Astrocyte (in vitro differentiated cells and primary cell): ENCODE results near the gene LRRC23. TPM values are rescaled to one million over a fixed set of nuclear protein-coding genes. Genes with fewer than 3 reads are reported as not detected.

ENCODE experiments used
- DNase-seq: peaks from one replicate; pipeline ENCODE4 v3.0.0-alpha.2; 2010; ENCODE audit warnings: low read depth
- FAIRE-seq: peaks from 2 replicates; lab custom pipeline; 2011; peaks lifted over from hg19 to GRCh38; lab: Jason Lieb, UNC
- H2AFZ ChIP-seq: 2 replicates; pipeline ENCODE4 v1.6.0; 2012; ENCODE audit warnings: low read depth, low read length, inconsistent platforms
- H3K27ac ChIP-seq: 2 replicates; pipeline ENCODE4 v1.5.1; 2011; ENCODE audit warnings: low read depth, low read length, inconsistent platforms
- H3K27me3 ChIP-seq: 2 replicates; pipeline ENCODE4 v1.6.0; 2011; ENCODE audit warnings: low read length, inconsistent platforms; ENCODE audit not compliant: insufficient read depth
- H3K36me3 ChIP-seq: 2 replicates; pipeline ENCODE4 v1.5.1; 2011; ENCODE audit warnings: low read length, inconsistent platforms; ENCODE audit not compliant: insufficient read depth
- H3K4me1 ChIP-seq: 2 replicates; pipeline ENCODE4 v1.5.1; 2011; ENCODE audit warnings: low read length, inconsistent platforms; ENCODE audit not compliant: insufficient read depth
- H3K4me2 ChIP-seq: 2 replicates; pipeline ENCODE4 v1.6.0; 2012; ENCODE audit warnings: low read length, inconsistent platforms
- H3K4me3 ChIP-seq: 2 replicates; pipeline ENCODE4 v1.5.1; 2011; ENCODE audit warnings: low read depth, mild to moderate bottlenecking, low read length, inconsistent platforms; ENCODE audit not compliant: insufficient read depth
- H3K79me2 ChIP-seq: 2 replicates; pipeline ENCODE4 v1.6.0; 2012; ENCODE audit warnings: mild to moderate bottlenecking, low read length, inconsistent platforms; ENCODE audit not compliant: insufficient read depth
- H3K9ac ChIP-seq: 2 replicates; pipeline ENCODE4 v1.6.0; 2012; ENCODE audit warnings: mild to moderate bottlenecking, low read length, inconsistent platforms
- H3K9me3 ChIP-seq: 2 replicates; pipeline ENCODE4 v1.5.1; 2012; ENCODE audit warnings: low read depth, mild to moderate bottlenecking, low read length, inconsistent platforms; ENCODE audit not compliant: insufficient read depth
- H4K20me1 ChIP-seq: 2 replicates; pipeline ENCODE4 v1.6.0; 2012; ENCODE audit warnings: low read length, inconsistent platforms; ENCODE audit not compliant: insufficient read depth
- H3K27ac Mint-ChIP-seq: one replicate; pipeline ENCODE4 v1.8.0; 2021; ENCODE audit warnings: mild to moderate bottlenecking, mixed read lengths; ENCODE audit not compliant: unreplicated experiment
- H3K27me3 Mint-ChIP-seq: one replicate; pipeline ENCODE4 v1.8.0; 2021; ENCODE audit warnings: low read depth, mixed read lengths; ENCODE audit not compliant: unreplicated experiment
- H3K36me3 Mint-ChIP-seq: one replicate; pipeline ENCODE4 v1.8.0; 2021; ENCODE audit warnings: low read depth, mixed read lengths; ENCODE audit not compliant: unreplicated experiment
- H3K4me1 Mint-ChIP-seq: one replicate; pipeline ENCODE4 v1.8.0; 2021; ENCODE audit warnings: low read depth, mixed read lengths; ENCODE audit not compliant: unreplicated experiment
- H3K4me3 Mint-ChIP-seq: one replicate; pipeline ENCODE4 v1.8.0; 2021; ENCODE audit warnings: mild to moderate bottlenecking, moderate library complexity, mixed read lengths; ENCODE audit not compliant: unreplicated experiment
- H3K9me3 Mint-ChIP-seq: one replicate; pipeline ENCODE4 v1.8.0; 2021; ENCODE audit warnings: mild to moderate bottlenecking, mixed read lengths; ENCODE audit not compliant: unreplicated experiment
- EZH2 ChIP-seq: IDR thresholded peaks from 2 replicates; pipeline ENCODE4 v1.6.1; 2012; ENCODE audit warnings: mild to moderate bottlenecking, low read length, inconsistent platforms; ENCODE audit not compliant: insufficient read depth
- total RNA-seq: library from RNA; stranded (reverse); gene quantifications from 2 replicates; pipeline ENCODE4 v1.2.1, GENCODE V29; 2021
- TF ChIP-seq, protein P1 (sequence below): IDR thresholded peaks from 2 replicates; pipeline ENCODE4 v1.5.1; 2011; ENCODE audit warnings: low read depth, mild to moderate bottlenecking, inconsistent platforms, low read length, moderate library complexity; ENCODE audit not compliant: insufficient read depth

LRRC23 gene
- total RNA-seq, 1 donor from 2014 or later, result 5.2 TPM

- H3K36me3 Mint-ChIP-seq, result peaks cover 23% of the 10 kb centered on the region
- FAIRE-seq, result no peak
These were observed 45.8 kb upstream of the LRRC23 start for GRCh38 chr12:6858799-6859198.

GRCh38 chr12:6860116-6860515 is 44.5 kb upstream of the LRRC23 start:
- Histone ChIP-seq H3K4me2 (no peak overlapping the region), H3K9ac (no peak overlapping the region), H3K36me3 (peaks cover 46% of the 10 kb centered on the region), H3K9me3 (no peaks in the 10 kb centered on the region), H3K79me2 (peaks cover 8% of the 10 kb centered on the region), H2AFZ (no peak overlapping the region), H3K4me1 (no peaks in the 10 kb centered on the region), H3K27ac (no peak overlapping the region), H4K20me1 (peaks cover 5% of the 10 kb centered on the region), H3K4me3 (no peak overlapping the region), H3K27me3 (no peaks in the 10 kb centered on the region)
- Mint-ChIP-seq H3K27ac (no peak overlapping the region), H3K27me3 (no peaks in the 10 kb centered on the region), H3K9me3 (no peaks in the 10 kb centered on the region), H3K4me3 (no peak overlapping the region), H3K4me1 (peaks cover 2% of the 10 kb centered on the region), H3K36me3 (peaks cover 32% of the 10 kb centered on the region)
- no peak for TF ChIP-seq EZH2
- TF ChIP-seq, protein P1, sequence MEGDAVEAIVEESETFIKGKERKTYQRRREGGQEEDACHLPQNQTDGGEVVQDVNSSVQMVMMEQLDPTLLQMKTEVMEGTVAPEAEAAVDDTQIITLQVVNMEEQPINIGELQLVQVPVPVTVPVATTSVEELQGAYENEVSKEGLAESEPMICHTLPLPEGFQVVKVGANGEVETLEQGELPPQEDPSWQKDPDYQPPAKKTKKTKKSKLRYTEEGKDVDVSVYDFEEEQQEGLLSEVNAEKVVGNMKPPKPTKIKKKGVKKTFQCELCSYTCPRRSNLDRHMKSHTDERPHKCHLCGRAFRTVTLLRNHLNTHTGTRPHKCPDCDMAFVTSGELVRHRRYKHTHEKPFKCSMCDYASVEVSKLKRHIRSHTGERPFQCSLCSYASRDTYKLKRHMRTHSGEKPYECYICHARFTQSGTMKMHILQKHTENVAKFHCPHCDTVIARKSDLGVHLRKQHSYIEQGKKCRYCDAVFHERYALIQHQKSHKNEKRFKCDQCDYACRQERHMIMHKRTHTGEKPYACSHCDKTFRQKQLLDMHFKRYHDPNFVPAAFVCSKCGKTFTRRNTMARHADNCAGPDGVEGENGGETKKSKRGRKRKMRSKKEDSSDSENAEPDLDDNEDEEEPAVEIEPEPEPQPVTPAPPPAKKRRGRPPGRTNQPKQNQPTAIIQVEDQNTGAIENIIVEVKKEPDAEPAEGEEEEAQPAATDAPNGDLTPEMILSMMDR, result no peak
- DNase-seq, result no peak
- no peak for FAIRE-seq

More at GRCh38 chr12:6858799-6859198, 45.8 kb upstream of the LRRC23 start:
- Mint-ChIP-seq H3K27ac (no peak overlapping the region), H3K27me3 (no peaks in the 10 kb centered on the region), H3K9me3 (no peaks in the 10 kb centered on the region), H3K4me1 (peaks cover 7% of the 10 kb centered on the region), H3K4me3 (no peak overlapping the region)
- TF ChIP-seq EZH2, result no peak
- TF ChIP-seq, protein P1, result no peak
- peaks cover 1% of the 10 kb centered on the region for H3K4me1 ChIP-seq
- H3K4me2 ChIP-seq, result no peak overlapping the region
- peaks cover 42% of the 10 kb centered on the region for H3K36me3 ChIP-seq
- H3K27ac ChIP-seq, result no peak overlapping the region
- H3K27me3 ChIP-seq, result no peaks in the 10 kb centered on the region
- no peak overlapping the region for H3K4me3 ChIP-seq
- peaks cover 11% of the 10 kb centered on the region for H4K20me1 ChIP-seq
- H3K79me2 ChIP-seq, result peaks cover 21% of the 10 kb centered on the region
- no peak for DNase-seq
- H3K9me3 ChIP-seq, result no peaks in the 10 kb centered on the region
- H3K9ac ChIP-seq, result no peak overlapping the region
- H2AFZ ChIP-seq, result no peak overlapping the region

DNA sequence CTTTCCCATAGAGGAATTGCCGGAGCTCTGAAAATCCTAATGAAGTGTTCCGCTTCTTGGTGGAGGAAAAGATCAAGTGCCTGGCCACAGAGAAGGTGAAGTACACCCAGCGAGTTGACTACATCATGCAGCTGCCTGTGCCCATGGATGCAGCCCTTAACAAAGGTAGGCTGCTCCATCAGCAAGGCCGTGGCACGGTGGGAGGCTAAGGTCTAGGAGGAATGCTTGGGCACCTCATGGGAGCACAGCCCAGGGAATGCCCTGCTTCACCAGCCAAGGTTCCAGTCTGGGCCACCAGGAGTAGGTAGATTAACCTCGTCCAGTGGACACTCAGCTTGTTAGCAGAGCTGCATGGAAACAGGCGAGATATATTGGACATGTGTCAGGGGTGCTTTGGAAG is 43.7 kb upstream of the LRRC23 start:
- Histone ChIP-seq H3K27me3 (no peaks in the 10 kb centered on the region), H4K20me1 (no peaks in the 10 kb centered on the region), H3K9ac (no peak overlapping the region), H2AFZ (no peak overlapping the region), H3K79me2 (no peaks in the 10 kb centered on the region), H3K9me3 (no peaks in the 10 kb centered on the region), H3K27ac (no peak overlapping the region), H3K4me3 (no peak overlapping the region), H3K4me2 (no peak overlapping the region), H3K36me3 (peaks cover 45% of the 10 kb centered on the region), H3K4me1 (no peaks in the 10 kb centered on the region)
- peaks cover 35% of the 10 kb centered on the region for H3K36me3 Mint-ChIP-seq
- H3K4me3 Mint-ChIP-seq, result no peak overlapping the region
- FAIRE-seq (no peak), DNase-seq (no peak)
- TF ChIP-seq EZH2, result no peak
- TF ChIP-seq, protein P1, result no peak
- H3K9me3 Mint-ChIP-seq, result no peaks in the 10 kb centered on the region
- H3K27me3 Mint-ChIP-seq, result no peaks in the 10 kb centered on the region
- H3K4me1 Mint-ChIP-seq, result no peaks in the 10 kb centered on the region
- no peak overlapping the region for H3K27ac Mint-ChIP-seq
